ACHN (cell line): ENCODE measurements around the gene IFNLR1.

Experiments
- DNase-seq: peaks from one replicate; pipeline ENCODE4 v3.0.0-alpha.2; 2015
- in situ Hi-C: cut with HindIII; loops from 2 replicates; pipeline ENCODE4 v1.10.0; 2017; ENCODE audit warnings: low sequenced_read_pairs, low pct_ligation_motif_present, low pct_unique_long_range_greater_than_20kb

Gene IFNLR1

DNA sequence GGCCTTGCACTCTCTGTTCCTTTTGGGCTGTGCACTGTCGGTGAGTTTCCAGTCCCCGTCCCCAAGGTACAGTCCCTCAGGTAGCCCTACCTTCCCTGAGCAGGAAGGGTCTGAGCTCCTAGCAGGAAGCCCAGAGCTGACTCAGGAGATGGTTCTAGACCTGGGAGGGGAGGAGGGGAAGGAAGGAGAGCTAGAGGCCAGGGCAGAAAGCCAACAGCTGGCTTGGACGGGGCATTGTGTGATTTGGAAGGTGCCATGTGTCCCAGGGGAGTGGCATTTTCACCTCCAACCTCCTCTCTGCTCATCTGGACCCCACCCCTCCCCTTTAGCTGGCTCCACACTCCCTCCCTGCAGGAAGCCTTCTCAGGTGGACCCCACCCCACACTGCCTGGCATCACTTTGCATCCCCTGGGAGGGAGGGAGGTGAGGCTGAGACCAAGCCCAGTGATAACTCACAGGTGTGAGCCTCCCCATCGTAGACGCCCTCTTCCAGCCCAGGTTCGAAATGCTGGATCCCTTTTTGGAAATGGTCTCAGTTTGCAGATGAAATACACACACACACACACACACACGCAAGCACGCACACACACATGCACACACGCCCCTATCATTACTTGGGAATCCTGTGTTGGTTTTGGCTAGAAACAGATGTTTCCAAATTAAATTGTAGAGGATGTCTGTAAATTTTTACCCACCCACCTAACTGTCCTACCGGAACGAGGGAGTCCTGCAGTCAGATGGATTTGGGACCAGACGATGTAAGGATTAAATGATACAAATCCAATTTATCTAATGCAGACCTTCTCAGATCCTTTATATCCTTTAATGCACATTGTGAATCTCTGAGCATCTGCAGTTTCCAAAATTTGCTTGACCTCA is 19.7 kb upstream of the IFNLR1 start:
- in situ Hi-C loops: no loop called here
- DNase-seq: no peak

DNA sequence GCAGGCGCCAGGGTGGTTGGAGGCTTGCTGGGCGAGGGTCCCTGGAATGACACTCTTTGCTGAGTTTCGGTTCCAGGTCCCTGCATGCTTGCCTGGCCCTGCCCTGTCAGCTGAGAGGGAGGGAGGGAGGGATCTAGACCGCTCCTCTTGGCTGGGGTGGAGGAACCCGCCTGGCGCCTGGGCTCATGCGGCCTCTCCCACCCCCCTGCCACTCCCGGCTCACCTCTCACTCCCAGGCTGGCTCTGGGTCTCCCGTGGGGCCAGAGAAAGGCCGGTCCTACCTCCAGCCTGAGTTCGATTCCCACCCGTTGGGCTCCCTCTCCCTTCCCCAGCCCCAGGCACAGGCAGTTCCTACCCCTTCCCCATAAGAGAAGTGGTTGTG is 19.0 kb upstream of the IFNLR1 start:
- in situ Hi-C loops: no loop called here
- DNase-seq: no peak

DNA sequence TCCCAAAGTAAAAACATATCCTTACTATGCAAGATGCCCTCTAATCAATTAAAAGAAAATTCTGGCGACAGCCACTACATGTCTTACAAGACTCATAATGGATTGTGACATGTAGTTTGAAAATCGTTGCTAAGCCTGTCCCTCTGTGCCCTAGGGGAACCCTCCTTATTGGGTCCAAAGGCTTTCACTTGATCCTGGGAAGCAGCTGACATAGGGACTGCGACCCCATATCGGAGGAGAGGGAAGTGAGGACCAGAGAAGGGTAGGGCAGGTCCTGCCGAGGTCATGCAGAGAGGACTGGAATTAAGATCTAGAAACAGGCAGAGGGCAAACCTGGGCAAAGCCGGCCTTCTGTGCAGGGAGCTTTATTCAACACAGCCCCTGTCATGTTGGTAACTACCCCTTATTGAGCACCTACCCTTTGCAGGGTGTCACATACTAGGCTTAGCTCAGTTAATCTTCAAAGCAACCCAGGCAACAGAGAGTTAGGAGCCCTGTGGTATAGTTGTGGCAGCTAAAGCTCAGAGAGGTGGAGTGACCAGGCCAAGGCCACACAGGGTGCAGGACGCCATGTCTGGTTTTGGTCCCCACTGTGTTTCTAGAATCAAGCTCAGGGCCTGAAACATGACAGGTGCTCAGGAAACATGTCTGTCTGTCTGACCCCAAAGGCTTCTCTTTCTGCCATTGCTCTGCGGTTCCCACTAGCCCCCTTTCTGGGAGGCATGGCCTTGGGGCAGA is 18.4 kb upstream of the IFNLR1 start:
- DNase-seq: no peak

DNA sequence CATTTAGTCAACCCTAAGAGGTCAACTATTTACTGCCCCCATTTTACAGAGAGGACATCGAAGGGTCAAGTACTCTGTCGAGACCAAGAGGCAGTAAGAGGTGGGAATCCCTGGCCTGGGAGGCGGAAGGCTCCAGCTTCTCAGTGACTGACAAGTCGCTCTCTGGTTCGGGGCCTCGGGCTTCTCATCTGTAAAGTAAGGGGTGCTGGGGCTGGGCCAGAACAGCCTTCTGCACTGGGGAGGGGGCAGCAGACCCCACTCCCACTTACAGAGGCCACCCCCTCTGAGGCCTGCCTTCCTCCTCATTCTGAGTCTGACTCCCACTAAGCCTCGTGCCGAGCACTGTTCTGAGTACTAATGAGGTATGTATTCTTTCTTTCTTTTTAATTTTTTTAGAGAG is 17.0 kb upstream of the IFNLR1 start:
- no peak for DNase-seq
- in situ Hi-C loops: no loop called here

More for the DNA sequence above, 18.4 kb upstream of the IFNLR1 start:
- in situ Hi-C loops: no loop called here

DNA sequence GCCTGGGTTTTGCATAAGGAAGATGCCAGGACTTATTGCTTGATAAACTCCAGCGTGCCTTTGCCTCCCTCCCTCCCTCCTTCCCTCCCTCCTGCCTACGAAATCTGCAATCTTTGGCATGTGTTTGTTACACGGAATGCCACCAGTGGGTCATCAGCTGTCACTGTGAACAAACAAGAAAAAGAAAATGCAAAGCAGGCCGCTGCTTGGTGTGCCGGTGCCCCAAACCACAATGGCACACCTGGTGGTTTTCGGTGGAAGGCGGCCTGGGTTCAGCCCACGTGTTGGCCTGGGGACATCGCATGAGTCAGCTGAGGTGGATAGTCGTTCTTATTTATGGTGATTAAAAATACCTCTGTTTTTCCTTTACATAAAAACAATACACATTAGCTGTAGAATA is 16.3 kb upstream of the IFNLR1 start:
- no peak for DNase-seq

DNA sequence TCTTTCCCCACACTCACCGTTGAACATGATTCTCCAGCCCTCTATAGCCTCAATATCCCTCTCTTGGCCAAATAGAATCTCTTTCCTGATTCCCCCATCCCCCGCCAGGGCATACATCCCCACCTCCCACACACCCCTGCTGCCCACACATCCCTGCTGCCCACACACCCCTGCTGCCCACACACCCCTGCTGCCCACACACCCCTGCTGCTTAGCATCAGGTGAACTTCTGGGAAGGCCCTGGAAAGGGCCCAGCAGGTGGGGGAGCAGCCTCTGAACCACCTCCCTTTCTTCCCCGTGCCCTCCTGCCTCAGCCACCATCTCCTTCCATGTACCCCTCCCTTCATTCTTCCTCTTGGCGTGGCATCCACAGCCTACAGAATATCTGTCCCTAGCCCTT is 15.9 kb upstream of the IFNLR1 start:
- in situ Hi-C loops: no loop called here
- no peak for DNase-seq

More for the DNA sequence above, 16.3 kb upstream of the IFNLR1 start:
- in situ Hi-C loops: no loop called here

DNA sequence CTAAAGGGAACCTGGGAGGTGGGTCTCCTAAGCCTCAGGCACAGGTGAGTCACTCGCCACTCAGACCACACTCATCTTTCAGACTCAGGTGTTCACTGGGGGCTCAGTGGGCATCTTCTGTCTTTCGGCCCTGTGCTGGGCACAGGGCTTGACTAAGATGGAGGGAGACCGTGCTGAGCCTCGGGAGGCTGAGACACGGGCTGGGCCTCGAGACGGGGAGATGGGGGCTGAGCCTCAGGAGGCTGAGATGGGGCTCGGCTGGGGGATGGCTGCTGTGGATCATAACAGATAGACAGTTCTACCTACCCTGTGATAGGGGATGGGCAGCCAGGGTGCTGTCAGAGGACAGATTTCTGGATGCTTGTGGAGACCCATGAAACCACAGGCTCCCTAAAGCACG is 15.5 kb upstream of the IFNLR1 start:
- in situ Hi-C loops: no loop called here
- DNase-seq: no peak

DNA sequence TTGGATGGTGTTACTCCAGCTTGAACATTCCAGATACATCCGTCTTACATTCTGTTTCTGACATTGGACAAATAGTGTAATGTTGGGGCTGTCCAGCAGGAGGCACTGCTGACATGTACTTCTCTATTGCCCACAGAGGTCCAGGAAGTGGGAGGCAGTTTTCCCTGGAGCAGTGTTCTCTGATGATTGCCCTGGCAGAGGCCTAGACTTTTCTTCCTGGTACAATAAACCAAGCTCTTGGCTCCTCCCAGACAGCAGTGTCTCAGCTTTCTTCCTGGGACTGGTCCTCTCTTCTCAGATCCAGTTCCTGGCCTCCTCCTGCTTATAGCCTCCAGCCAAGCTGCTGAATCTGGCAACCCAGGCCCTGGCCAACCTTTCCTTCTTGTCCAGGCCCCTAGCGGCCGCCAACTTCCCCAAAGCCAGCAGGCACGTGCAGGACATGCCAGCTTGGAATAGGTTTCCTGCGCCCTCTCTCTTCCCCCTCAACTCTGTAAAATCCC is 14.9 kb upstream of the IFNLR1 start:
- DNase-seq: peak; percentile 81
- in situ Hi-C loops: no loop called here

DNA sequence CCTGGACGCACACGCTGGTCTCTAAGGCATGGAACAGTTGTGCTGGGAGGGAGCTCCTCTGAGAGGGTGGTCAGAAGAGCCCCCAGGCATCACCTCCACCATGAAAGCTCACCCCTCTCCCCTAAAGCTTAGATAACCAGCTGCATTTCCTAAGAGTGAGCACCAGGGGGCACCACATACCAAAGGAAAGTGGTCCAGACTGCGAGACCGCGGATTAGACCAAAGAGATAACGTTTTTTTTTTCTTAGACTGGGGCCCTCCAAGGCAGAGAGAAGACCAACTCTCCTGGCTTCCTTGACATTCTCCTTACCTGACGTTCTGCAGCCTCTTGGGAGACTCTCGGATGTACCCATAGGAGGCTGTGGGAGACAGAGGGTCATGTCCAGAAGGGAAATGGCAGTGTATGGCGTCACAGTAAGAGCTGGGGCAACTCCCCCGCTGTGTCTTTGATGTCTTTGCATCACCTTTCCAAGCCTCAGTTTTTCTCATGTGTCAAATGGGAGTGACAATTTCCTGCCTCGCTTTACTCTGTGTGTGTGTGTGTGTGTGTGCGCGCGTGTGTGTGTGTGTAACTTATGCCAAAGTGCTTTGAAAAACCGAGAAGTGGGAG is 12.3 kb upstream of the IFNLR1 start:
- in situ Hi-C loops: loop anchor here (10.0 kb wide), 1 partner anchor 435 kb away; no protein-coding TSS in a partner anchor
- peak; percentile 56 for DNase-seq

DNA sequence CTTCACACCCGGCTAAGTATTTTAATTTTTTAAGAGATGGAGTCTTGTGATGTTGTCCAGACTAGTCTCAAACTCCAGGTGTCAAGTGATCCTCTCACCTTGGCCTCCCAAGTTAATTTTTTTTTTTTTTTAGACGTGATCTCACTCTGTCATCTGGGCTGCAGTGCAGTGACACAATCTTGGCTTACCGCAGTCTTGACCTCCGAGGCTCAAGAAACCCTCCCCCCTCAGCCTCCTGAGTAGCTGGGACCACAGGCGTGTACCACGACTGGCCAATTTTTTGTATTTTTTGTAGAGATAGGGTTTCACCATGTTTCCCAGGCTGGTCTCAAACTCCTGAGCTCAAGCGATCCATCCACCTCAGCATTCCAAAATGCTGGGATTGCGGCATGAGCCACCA is 11.7 kb upstream of the IFNLR1 start:
- in situ Hi-C loops: loop anchor here (10.0 kb wide), 1 partner anchor 436 kb away; no protein-coding TSS in a partner anchor
- DNase-seq: no peak

DNA sequence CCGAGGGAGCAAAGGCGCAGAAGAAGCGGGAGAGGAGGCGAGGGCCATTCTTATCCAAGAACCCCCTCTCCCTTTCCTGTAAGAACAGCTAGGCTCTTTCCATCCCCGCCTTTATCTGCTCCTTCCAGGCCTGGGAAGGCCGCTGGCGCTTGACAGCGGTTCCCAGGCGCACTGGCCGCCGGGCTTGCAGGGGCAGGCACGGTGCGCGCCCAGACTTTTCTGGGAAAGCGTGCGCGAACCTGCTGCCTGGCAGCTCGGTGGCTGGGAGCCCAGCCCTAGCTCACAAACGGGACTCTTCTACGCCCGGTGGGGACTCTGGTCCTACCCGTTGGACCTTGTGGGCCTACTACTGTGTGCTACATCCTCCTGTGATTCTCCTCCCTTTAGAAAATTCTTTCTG is 8.8 kb upstream of the IFNLR1 start:
- no peak for DNase-seq
- in situ Hi-C loops: loop anchor here (10.0 kb wide), 1 partner anchor 439 kb away; no protein-coding TSS in a partner anchor

DNA sequence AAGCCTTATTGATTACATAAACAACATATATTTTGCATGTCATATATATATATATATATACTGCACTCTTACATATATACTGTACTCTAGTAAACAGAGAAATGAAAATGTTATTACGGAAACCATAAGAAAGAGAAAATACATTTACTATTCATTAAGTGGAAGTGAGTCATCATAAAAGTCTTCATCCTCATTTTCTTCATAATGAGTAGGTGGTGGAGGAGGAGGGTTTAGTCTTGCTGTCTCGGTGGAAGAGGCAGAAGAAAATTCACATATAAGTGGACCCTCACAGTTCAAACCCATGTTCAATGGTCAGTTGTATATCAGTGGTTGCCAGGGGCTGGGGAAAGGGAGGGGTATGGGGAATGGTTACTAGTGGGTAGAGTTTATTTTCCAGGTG is 8.0 kb upstream of the IFNLR1 start:
- in situ Hi-C loops: loop anchor here (10.0 kb wide), 1 partner anchor 440 kb away; no protein-coding TSS in a partner anchor
- no peak for DNase-seq

DNA sequence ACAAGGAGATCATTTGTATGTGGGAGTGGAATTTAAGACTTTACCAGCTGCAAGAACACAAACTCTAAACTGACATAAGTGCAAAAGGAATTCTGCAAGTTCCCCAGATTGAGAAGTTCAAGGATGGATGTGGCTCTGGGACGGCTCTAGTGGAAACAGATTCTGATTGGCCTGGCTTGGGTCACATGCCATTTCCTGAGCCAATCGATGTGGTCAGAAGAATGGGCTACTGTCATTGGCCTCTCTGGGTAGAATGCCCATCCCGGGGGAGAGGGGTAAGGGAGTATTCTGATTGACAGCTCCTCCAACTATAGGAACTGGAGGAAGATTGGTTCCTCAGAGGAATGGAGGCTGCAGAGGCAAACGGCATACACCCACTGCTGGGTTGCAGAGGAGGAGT is 6.0 kb upstream of the IFNLR1 start:
- peak; percentile 23 for DNase-seq
- in situ Hi-C loops: loop anchor here (10.0 kb wide), 1 partner anchor 442 kb away; no protein-coding TSS in a partner anchor

DNA sequence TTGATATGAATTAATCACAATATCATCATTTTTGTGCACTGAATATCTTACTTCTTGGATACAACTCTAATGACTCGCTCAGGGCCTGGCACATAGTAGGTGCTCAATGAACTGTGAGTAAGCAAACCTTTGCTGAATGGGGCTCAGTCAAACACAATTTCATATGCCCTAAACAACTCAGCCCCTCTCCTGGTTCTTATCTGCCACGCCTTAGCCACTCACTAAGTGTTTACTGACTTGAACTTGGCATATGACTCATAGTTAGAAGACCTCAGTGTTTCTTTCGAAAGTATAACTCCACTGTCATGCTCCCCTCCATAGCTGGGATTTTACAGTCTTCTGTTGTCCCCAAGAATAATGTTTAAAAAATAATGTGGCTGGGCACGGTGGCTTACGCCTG is 4.8 kb upstream of the IFNLR1 start:
- in situ Hi-C loops: loop anchor here (10.0 kb wide), 1 partner anchor 443 kb away; no protein-coding TSS in a partner anchor
- peak; percentile 32 for DNase-seq

DNA sequence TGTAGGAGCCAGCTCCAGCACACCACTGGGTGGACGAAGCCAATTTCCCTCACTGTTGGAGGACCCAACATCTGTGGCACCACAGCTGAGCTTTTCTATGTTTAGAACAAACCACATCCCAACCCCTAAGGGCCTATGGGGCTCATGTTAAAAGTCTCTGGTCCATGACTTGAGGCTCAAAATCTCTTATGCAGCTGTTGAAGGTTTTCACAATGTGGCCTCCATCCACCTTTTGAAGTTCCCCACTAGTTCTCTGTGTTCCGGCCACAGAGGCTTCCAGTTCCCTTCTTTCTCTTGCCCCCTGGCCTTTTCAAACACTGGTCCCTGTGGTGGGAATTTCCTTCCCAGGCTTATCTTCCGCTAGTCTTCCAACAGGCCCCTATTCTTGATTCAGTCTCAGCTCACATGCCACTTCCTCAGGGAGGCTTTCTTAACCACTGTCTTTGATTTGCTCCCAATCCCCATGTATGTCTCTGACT is 3.9 kb upstream of the IFNLR1 start:
- in situ Hi-C loops: loop anchor here (10.0 kb wide), 1 partner anchor 444 kb away; no protein-coding TSS in a partner anchor
- DNase-seq: no peak

DNA sequence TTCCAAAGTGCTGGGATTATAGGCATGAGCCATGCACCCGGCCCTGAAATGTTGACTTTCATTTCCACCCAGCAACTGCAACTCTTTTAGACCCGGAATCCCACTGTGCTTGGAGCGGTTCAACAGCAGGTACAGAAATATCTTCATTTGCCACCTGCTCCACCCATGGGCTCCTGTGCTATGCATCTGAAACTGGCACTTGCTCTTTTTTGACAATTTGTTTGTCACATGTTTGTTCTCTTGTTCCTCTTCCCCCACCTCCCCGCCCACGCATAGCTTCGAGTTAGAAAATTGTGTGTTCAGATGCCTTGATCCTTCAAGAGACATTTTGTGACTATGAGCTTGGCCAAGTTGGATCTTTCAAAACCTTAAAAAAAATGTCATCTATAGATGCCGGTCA is 2.4 kb upstream of the IFNLR1 start:
- in situ Hi-C loops: no loop called here

DNA sequence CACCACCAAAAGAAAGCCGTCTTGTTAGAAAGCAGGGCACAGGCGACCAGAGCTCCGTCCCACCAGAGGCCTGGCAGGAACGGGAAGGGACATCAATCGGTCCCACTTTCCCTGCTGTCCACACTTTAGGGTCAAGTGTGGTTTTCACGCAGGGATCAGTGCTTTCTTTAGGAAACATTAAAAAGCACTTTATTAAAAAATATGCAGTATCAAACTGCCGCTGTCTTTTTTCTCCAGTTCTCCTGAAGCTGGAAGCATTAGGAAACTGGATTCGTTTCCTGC is 437 bp downstream of the IFNLR1 start:
- in situ Hi-C loops: no loop called here
- DNase-seq: no peak

More for the DNA sequence above, 2.4 kb upstream of the IFNLR1 start:
- no peak for DNase-seq

DNA sequence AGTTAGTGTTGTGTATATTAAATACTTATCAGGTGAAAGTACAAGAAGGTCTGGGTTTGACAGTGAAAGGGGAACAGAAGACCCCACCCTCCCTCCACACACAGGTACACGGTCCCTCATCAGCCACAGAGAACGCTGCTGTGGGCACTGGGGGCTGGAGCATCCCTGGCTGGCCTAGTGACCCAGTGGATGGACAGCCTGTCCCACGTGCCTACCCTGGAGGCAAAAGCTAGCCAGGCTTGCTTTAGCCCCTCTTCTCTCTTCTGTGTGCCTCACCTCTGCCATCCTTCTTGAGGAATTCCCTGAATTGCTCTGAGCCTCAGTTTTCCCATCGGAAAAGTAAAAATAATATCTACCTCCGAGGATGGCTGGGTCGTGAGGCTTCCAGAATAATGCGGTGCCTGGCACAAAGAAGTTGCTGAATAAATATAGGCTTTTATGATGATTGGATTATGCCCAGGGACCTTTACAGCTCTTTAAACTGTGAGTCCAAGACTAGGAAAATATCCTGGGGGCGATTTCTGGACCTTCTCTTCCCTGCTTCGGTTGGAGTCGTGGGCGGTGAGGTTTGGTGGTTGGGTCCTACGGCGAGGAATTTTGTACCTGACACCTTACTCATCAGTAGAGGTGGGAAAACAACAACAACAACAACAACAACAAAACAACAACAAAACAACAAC is 918 bp downstream of the IFNLR1 start:
- no peak for DNase-seq
- in situ Hi-C loops: no loop called here
